ENCODE results near the gene CDC40.
A peak's percentile ranks its signal among the peaks of the same experiment; 100 is the strongest.
"Not testable (repeated sequence)": the region's sequence is repeated elsewhere in the genome, so short reads cannot be mapped to it uniquely, and the experiment has no call there.

CDC40 gene

DNA sequence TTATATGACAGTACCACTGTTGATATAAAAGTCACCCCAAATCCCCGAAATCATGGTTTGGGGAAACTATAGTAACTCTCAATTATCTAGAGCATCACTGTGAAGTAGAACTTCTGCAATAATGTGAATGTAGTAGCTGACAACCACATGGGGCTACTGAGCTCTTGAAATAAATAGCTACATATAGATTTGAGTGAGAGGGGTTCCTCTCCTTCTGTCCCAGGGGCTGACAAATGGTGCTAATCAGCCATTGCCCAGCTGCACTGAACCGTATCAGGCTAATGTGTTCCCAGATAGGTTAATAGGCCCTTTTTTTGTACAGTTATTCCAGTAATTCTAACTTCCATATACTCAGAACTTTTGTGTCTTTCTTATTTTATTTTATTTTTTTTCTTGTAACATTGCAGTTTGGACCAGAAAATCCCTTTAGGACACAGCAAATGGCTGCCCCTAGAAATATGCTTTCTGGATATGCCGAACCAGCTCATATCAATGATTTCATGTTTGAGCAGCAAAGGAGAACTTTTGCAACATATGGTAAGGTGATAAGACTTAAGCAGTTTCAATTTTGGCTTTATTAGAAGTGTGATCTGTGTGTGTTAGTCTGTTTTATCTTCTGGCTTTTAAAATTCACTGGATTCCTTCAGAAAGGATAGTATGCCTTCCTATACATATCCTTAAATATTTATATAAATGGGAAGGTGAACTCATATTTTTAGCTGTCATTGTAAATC, 21.1 kb downstream of the CDC40 start:
- DNase-seq: no peak

DNA sequence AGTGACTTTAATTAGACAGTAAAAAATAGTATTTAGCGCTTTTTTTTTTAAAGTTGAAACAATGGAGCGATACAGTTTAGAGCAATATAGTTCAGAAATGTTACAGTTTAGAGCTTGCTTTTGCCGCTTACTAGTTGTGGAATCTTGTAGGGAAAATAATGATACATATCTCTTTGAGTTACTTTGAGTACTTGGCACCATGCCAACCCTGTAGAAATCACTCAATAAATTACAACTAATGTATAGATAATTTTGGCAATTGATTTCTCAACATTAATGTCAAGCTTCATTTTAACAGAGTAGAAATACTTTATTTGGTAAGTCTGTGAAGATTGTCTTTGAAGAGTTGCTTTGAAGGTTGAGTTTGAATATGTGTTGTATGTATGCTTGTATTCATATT, 27.4 kb downstream of the CDC40 start:
- DNase-seq: no peak

DNA sequence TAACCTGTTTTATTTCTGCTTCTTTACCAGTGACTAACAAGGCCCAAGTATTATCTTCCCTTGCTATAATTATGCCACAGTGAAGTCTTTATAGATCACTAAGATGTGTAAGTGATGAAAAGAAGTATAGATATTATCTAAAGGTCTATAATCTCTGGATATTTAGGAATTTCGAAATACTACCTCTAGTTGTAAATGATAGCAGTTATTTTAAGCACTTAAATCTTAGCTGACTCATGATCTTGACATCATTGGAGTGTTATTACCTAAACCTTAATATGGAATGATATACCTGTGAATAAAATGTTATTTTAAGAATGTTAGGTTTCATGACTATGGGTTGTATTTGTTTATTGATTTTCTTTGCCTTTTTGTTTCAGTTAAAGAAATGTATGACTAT, 31.5 kb downstream of the CDC40 start:
- DNase-seq: no peak

DNA sequence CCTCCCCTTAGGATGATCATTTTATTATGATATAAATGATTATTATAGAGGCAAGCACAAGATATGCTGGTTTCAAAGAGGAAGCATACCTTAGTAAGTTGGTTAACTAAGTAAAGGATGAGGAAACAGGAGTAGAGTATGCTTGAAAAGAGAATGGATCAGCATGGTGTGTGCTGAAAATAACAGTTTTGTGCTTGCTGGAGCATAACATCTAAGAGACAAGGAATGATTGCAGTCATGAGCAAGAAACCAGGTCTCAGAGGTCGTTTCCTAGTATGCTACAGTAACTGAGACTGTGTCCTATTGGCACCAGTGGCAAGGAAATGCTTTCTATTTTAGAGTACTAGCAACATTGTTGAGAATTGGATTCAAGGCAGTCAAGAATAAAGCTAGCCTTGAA, 34.1 kb downstream of the CDC40 start:
- DNase-seq: no peak

DNA sequence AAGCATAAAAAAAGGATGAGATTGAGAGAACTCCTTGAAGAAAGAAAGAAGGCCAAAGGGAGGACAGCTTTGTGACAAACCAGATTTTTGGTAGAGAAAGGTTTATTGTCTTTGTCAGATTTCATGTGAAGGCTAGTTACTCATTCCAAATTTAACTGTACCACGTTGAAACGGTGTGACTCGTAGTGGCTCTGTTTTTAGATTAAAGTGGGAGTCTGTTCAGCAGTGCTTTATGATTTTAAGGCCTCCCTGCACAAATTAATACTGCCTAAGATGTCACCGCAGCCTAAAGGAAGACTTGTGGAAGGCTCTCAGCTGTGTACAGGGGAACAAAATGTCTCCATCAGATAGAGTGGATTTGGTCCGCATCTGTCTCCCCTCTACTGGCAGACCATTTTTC, 35.9 kb downstream of the CDC40 start:
- DNase-seq: no peak

DNA sequence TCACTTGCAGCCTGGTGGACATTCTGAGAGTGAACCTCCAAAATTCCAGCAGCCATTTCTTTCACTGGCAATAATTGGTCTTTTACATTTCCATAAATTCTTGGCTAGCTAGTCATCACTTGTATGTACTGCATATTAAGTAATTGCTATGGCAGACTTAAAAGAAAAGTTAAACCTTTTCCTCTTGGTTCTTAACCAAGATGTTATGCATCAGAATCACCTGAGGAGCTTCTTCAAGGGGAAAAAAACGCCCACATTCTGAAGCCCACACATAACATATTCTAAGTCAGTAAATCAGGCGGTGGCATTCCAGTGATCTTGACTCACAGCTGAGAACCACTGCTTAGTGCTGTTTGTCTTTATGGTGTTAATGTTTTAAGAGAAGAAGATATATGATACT, 37.0 kb downstream of the CDC40 start:
- DNase-seq: peak; percentile 28 to 70 (median 45)

DNA sequence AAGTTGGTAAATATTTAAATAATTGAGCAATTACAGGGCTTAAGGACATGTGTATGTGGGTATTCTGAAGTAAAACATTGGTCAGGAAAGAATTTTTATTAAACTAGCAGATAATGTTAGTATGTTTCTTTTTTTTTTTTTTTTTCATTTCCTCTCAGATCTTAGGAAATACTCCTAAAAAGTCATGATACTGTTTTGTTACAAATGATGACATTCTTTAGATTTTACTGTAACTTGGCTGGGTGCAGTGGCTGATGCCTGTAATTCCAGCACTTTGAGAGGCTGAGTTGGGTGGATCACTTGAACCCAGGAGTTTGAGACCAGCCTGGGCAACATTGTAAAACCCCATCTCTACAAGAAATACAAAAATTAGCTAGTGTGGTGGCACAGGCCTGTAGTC, 41.5 kb downstream of the CDC40 start:
- no peak for DNase-seq

DNA sequence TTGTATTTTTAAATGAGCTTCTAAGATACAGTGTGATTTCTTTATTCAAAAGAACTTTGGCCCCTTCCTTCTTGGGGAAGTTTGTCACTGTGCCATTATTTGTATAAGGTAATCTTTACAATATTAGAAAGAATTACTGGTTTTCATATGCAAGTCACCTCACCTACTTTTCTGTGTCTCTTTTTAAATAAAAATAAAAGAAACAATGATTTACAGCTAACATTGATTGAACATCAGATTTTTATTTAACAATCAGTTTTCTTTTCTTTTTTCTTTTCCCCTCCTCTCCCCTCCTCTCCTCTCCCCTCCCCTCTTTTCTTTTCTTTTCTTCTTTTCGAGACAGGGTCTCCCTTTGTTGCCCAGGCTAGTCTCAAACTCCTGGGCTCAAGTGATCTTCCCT, 46.0 kb downstream of the CDC40 start:
- no peak for DNase-seq

DNA sequence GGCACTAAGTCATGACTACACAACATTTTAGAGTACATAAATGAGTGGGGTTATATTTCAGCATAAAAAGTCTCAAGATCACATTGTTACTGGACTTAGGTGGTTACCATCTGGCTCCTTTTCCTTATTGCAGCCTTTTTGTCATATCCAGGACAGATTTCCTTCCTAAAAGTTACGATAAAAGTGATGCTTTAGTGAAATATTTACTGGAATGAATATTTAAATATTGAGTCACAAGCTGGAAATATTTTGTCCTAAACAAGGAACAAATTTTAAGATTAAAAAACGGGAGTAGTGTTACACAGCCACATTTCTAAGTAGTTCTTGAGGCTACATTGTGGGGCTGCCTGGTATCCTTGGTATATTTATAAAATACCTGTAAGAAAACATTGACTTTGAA, 52.2 kb downstream of the CDC40 start:
- no peak for DNase-seq

DNA sequence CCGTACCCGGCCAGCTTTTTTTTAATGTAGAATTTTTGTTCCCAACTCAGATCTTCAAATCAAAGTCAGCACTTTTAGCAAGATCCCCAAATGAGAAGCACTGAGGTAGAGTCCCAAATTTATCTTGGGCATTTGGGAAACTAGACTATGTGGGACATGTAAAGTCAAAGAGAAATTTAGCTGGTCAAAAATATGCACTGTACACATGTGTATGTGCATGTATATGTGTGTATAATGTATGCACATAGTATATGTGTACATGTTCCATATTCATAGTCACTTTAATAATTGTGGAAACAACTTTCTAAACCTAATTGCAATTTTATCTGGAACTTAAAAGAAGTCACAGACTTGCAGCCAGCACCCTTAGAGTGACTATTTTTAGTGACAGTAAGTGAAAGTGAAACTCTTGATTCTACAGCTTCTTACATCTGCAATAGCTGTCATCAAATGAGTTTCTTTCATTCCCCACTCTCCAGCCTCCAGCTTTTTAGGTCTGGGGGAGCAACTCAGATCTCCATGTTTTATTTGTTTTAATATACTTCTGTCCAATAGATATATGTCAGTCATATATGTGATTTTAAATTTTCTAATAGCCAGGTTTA, 53.6 kb downstream of the CDC40 start:
- peak in 2 of 4 experiments; percentile 26 for DNase-seq

DNA sequence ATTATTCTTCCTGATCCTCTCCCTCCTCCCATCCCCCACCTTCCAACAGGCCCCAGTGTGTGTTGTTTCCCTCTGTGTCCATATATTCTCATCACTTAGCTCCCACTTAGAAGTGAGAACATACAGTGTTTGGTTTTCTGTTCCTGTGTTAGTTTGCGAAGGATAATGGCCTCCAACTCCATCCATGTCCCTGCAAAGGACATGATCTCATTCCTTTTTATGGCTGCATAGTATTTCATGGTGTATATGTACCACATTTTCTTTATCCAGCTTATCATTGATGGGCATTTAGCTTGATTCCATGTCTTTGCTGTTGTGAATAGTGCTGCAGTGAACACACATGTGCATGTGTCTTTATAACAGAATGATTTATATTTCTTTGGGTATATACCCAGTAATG, 55.8 kb downstream of the CDC40 start:
- not testable (repeated sequence) for DNase-seq

DNA sequence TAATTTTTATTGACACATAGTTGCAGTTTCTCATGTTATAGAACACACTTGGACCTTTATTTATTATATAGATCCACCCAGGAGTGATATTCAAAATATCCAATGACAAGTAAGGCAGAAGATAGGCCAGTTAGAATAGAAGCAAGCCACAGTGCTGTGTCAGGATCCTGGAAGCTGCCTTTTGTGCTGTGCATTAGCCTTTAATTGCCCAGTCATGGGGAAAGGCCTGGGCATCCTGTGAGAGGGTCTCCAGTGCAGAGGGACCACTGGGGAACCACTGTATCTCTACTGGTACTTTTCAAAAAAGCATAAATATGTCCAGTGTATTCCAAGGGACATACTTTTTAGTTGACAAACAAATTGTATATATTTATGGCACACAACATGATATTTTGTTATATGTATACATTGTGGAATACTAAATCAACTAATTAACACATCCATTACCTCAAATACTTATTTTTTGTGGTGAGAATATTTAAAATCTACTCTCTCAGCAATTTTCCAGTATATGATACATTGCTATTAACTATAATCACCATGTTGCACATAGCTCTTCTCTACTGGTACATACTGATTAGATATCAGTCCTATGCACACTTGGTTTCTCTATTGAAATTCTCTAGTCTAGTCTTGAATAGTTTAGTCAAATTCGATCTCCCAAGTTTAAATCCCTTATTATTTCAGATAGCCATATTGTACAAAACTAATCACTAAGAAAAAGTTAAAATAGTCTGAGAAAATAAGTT, 59.5 kb downstream of the CDC40 start:
- DNase-seq: no peak

DNA sequence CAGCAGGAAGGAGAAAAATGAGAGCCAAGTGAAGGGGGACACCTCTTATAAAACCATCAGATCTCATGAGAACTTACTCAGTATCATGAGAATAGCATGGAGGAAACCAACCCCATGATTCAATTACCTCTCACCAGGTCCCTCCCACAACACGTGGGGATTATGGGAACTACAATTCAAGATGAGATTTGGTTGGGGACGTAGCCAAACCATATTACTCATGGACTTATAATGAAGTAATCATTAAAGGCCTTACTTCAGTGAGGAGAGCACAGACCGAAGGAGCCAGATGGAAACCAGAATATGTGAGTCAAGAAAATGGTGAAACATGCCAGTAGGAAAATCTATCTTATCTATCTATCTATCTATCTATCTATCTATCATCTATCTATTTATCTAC, 64.4 kb downstream of the CDC40 start:
- not testable (repeated sequence) for DNase-seq

DNA sequence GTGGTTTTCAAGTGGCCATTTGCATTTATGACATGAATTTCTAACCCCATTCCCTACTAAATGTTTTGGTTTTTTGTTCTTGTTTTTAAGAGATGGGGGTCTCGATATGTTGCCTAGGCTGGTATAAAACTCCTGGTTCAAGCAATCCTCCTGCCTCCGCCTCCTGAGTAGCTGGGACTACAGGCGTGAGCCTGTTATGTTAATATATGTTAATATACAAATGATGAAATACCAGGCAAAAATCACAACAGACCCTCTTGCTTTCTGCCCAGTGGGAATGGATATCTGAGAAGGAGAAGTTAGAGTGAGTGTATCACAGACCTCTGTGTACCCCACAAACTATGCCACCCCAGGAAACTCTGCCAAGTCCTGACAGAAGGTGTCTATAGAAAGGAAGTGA, 66.2 kb downstream of the CDC40 start:
- no peak for DNase-seq

DNA sequence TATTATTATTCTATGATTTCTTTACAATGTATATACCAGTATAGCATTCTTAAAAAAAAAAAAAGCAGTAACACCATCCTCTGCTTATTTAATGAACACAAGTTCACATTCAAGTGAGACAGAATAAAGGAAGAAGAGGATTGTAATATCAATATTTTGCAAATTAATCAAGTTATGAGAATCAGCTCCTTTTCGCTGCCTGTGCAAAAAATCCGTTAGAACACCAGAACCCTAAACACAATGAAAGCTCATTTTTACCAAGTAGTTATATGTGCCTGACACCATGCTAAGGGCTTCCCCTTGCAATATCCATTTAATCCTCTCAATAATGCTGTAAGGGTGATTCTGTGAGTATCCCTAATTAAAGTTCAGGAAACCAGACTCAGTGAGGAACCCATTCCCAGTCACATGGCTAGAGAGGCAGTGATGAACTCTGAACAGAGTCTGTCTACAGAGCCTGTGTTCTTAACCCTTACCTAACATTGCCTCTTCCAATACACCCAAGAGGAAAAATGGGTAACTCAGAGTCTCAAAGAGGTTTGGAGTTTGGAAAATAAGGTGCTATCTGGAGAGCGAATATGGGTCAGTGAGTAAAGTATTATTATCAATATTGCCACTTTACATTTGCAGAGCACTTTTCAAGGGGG, 66.8 kb downstream of the CDC40 start:
- no peak for DNase-seq

DNA sequence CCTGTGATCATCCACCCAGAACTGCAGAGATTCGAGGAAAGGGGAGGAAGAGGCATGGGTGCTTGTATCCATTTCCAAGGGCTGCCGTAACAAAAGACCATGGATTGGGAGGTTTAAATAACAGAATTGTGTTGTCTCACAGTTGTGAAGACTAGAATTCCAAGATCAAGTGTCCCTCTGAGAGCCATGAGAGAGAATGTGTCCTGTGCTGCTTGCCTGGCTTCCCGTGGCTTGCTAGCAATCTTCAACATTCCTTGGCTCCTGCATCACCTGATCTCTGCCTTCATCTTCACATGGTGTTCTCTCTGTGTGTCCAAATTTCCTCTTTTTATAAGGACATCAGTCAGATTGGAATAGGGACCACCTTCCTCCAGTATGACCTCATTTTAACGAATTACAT, 69.8 kb downstream of the CDC40 start:
- DNase-seq: no peak

DNA sequence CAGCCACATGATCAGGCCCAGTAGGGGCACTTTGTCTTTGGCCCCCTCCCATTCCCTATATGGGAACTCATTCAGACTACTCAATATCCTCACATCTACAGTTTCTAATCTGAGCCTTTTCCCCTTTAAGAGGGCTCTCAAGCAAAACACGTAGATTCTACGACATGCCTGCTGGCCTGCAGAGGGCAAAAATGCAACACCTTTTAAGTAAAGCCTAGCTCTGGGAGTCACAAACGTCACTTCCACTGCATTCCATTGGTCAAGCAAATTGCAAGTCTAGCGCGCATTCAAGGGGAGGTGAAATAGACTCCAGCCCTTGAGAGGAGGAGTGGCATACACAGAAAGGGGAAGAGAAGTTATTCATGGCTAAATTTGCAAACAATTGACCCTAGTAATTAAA, 70.6 kb downstream of the CDC40 start:
- DNase-seq: no peak

DNA sequence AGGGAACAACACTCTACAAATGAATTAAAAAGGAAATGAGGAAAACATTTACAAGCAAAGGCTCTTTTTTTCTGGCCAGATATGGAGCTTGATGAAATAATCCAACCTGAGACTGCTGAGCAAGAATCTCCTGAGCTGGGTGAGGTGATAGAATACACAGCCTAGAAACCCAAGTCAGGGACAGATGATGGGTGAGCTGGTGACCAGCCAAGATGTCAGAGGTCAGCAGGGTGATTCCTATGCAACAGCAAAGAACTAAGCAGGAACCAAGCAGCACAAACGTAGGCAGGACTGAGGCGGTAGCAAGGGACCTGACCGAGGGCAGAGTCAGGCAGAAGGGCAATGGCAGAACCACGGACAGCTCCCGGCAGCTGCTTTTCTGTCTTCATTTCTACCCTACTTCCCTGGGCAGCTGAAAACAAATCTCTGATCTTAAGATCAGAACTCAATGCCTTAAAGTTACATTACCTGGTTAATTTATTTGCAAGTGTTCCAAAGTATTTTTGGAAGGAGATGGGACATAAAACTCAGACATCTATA, 75.1 kb downstream of the CDC40 start:
- DNase-seq: peak; percentile 24 to 60 (median 34)

DNA sequence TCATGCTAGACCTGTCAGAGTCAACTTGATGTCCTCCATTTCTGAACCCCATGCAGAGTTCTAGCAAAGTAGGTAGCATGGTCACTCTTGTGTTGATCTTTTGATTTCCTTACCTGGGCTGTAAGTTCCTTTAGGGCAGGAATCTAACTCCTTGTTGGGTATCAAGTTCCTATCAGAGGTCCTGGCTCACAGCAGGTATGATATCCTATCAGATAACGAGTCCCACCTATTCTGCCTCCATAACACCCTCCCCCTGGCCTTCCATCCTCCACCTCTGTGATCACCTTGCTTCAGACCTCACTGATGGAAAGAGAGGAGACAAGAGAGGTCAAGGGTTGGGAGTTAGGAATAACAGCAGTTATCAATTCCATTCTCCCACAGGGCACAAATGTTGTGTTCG, 76.1 kb downstream of the CDC40 start:
- DNase-seq: no peak

DNA sequence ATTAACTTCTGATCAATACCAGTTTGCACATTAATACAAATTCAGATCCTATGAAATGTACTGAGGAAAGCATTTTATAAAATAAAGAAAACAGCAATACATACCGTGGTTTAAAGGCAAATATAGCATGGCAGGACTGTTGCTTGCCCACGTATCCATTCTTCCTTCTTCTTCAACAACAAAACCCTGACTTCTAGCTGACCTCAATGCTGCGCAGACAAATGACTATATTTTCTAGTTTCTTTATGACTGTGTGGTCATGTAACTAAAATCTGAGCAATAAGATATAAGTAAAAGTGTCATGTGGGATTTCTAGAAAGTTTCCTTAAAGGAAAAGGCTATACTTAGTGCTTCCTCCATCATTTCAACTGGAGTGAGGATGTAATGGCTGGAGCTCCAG, 85.0 kb downstream of the CDC40 start:
- no peak for DNase-seq

DNA sequence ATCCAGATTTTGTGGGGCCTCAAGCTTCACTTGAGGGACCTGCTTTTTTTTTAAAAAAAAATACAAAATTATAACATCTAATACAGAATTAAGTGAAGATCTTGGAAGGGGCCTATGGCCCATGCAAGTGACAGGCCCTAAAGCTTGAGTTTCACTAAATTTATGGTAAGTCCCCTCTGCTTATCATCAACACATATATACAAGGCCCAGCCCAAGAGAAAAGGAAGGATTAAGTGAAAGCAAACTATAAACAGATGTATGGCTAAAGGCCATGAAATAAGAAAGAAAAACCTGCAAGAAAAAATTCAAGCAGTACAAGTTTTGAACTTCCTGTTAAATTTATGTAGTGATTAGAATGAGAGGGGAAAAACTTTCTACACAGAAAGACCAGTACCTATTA, 86.8 kb downstream of the CDC40 start:
- no peak for DNase-seq

DNA sequence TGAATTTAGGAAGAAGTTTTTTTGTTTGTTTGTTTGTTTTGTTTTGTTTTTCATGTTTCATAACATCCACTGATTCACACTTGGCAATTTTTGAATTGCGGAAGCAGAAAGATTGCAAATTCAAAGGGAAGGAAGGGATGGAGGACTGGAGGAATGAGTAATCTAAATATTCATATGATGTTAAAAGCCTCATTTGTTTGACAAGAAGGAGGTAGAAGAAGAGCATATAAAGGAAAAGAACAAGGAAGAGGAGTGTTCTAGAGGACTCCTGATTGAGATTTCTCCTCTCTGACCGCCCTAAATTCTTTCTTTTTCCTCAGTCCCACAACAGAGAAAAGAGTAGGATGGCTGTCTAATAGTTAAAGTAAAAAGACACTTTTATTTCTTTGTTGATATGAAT, 89.4 kb downstream of the CDC40 start:
- no peak for DNase-seq

DNA sequence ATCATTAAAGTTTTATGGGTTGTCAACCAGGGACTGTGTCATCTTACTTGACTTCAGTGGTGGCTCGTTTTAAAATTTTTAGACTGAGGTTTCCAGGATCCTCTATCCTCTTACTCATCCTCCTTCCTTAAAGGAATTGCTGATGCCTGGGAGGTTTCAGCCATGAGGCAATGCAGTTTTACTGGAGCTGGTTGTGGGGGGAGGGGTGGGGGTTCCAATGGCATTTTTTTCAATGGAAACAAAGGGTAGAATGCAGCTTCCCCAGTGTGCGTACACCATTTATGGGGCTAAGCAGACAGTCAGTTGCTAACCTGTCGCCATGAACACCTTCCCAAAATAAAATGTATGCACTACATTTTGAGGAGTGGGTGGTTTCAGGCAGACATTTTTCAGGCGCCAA, 89.9 kb downstream of the CDC40 start:
- no peak for DNase-seq

DNA sequence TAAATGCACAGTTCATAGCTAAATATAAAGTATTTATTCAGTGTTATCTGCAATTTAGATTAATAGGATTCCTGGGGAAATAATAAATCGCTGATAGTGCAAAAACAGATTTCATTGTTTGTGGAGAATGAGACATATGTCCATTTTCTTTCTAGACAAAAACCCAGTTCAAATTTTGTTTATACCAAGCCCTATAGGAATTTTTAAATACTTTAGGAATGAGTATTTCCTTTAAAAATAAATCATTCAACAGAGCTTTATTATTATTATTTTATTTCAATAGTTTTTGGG, 91.5 kb downstream of the CDC40 start:
- DNase-seq: no peak

All from suppressor macrophage (primary cell).